ENCODE data around the gene RICTOR. TPM values are rescaled to one million over a fixed set of nuclear protein-coding genes. Genes with fewer than 3 reads are reported as not detected.
A peak's percentile ranks its signal among the peaks of the same experiment; 100 is the strongest.

RICTOR gene
- total RNA-seq, 1 donor from 2014 or later = 51.1 TPM

GRCh38 chr5:39072925-39073766, 1.1 kb downstream of the RICTOR start:
- ATAC-seq (peak; percentile 25), DNase-seq (peak; percentile 70)
- Histone ChIP-seq H3K4me3 (peak overlapping the region; percentile 80), H3K36me3 (no peaks in the 10 kb centered on the region), H3K9me3 (no peaks in the 10 kb centered on the region), H3K4me1 (peaks cover 31% of the 10 kb centered on the region), H3K27me3 (no peaks in the 10 kb centered on the region), H3K27ac (peak overlapping the region; percentile 97)
- intact Hi-C loops (cut with DNase I) = no loop called here
- TF ChIP-seq, protein P1, sequence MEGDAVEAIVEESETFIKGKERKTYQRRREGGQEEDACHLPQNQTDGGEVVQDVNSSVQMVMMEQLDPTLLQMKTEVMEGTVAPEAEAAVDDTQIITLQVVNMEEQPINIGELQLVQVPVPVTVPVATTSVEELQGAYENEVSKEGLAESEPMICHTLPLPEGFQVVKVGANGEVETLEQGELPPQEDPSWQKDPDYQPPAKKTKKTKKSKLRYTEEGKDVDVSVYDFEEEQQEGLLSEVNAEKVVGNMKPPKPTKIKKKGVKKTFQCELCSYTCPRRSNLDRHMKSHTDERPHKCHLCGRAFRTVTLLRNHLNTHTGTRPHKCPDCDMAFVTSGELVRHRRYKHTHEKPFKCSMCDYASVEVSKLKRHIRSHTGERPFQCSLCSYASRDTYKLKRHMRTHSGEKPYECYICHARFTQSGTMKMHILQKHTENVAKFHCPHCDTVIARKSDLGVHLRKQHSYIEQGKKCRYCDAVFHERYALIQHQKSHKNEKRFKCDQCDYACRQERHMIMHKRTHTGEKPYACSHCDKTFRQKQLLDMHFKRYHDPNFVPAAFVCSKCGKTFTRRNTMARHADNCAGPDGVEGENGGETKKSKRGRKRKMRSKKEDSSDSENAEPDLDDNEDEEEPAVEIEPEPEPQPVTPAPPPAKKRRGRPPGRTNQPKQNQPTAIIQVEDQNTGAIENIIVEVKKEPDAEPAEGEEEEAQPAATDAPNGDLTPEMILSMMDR (IDR thresholded peaks at IDR 0.05) = no peak

- ATAC-seq (peak; percentile 48), DNase-seq (no peak)
- peaks cover 31% of the 10 kb centered on the region for H3K4me1 ChIP-seq
- H3K9me3 ChIP-seq = no peaks in the 10 kb centered on the region
- TF ChIP-seq, protein P1 (IDR thresholded peaks at IDR 0.05) = no peak
- no peak overlapping the region for H3K27ac ChIP-seq
- H3K27me3 ChIP-seq = no peaks in the 10 kb centered on the region
- intact Hi-C loops (cut with DNase I) = no loop called here
- no peak overlapping the region for H3K4me3 ChIP-seq
- peaks cover 10% of the 10 kb centered on the region for H3K36me3 ChIP-seq
Measured at GRCh38 chr5:39068099-39068498, 6.1 kb downstream of the RICTOR start.

- no peaks in the 10 kb centered on the region for H3K9me3 ChIP-seq
- H3K27ac ChIP-seq = no peak overlapping the region
- peaks cover 17% of the 10 kb centered on the region for H3K4me1 ChIP-seq
- no peak for DNase-seq
- no peaks in the 10 kb centered on the region for H3K27me3 ChIP-seq
- H3K36me3 ChIP-seq = peaks cover 10% of the 10 kb centered on the region
- no peak overlapping the region for H3K4me3 ChIP-seq
- TF ChIP-seq, protein P1 (IDR thresholded peaks at IDR 0.05) = no peak
- no peak for ATAC-seq
- intact Hi-C loops (cut with DNase I) = no loop called here
Measured at GRCh38 chr5:39064450-39064849, 9.7 kb downstream of the RICTOR start.

DNA sequence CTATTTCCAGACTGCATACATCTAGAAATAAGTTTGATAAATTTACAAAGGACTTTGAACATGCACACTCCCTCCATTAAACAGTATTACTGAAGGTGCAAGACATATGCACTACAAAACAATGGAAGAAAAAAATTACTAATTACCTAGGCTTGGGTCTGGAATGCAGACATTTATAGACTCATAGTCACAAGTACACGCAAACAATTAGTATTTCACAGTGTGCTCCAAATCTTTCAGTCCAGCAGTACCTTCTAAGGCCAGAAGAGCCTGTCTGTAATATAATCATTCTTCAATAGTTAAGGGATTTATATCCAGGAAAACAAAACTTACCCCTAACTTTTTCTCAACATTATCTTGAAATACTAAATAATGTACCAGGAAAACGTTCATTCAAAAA, 11.2 kb downstream of the RICTOR start:
- no peak overlapping the region for H3K27ac ChIP-seq
- H3K27me3 ChIP-seq = no peaks in the 10 kb centered on the region
- H3K9me3 ChIP-seq = no peaks in the 10 kb centered on the region
- DNase-seq = no peak
- peaks cover 10% of the 10 kb centered on the region for H3K36me3 ChIP-seq
- H3K4me3 ChIP-seq = no peak overlapping the region
- peaks cover 26% of the 10 kb centered on the region for H3K4me1 ChIP-seq
- no peak for ATAC-seq
- intact Hi-C loops (cut with DNase I) = no loop called here
- TF ChIP-seq, protein P1 (IDR thresholded peaks at IDR 0.05) = no peak

GRCh38 chr5:39062530-39062929, 11.7 kb downstream of the RICTOR start:
- Histone ChIP-seq H3K4me1 (peaks cover 26% of the 10 kb centered on the region), H3K4me3 (no peak overlapping the region), H3K27me3 (no peaks in the 10 kb centered on the region), H3K36me3 (peaks cover 10% of the 10 kb centered on the region), H3K27ac (no peak overlapping the region), H3K9me3 (no peaks in the 10 kb centered on the region)
- ATAC-seq (no peak), DNase-seq (no peak)
- intact Hi-C loops (cut with DNase I) = no loop called here
- TF ChIP-seq, protein P1 (IDR thresholded peaks at IDR 0.05) = no peak

All from upper lobe of right lung (tissue), 1 donor.